GM13976 (cell line): ENCODE data around the gene ARID5B.

Experiments
- DNase-seq: peaks from one replicate; pipeline ENCODE4 v3.0.0; 2012; ENCODE audit warnings: low spot score
- CTCF ChIP-seq: IDR thresholded peaks from 2 replicates; pipeline ENCODE4 v1.5.1; 2012; ENCODE audit warnings: borderline replicate concordance, mild to moderate bottlenecking; ENCODE audit not compliant: insufficient read depth; ENCODE audit errors: extremely low read depth, missing control alignments, control extremely low read depth
- in situ Hi-C: fragments of 300-500 bp; cut with MboI; formaldehyde crosslinking; loops from one replicate; pipeline ENCODE4 v1.12.0; 2022; ENCODE audit warnings: low sequenced_read_pairs, mixed read lengths, inconsistent platforms; ENCODE audit not compliant: unreplicated experiment

ARID5B gene

GRCh38 chr10:62112300-62112699 lies 210.8 kb downstream of the ARID5B start:
- DNase-seq: no peak
- no peak for TF ChIP-seq CTCF
- in situ Hi-C loops: no loop called here

- TF ChIP-seq CTCF: no peak
- DNase-seq: no peak
- in situ Hi-C loops: no loop called here
Observed at GRCh38 chr10:62112963-62113362, 211.5 kb downstream of the ARID5B start.

- TF ChIP-seq CTCF: no peak
- no peak for DNase-seq
- in situ Hi-C loops: no loop called here
Observed at GRCh38 chr10:62113680-62114079, 212.2 kb downstream of the ARID5B start.

- DNase-seq: no peak
- no peak for TF ChIP-seq CTCF
- in situ Hi-C loops: no loop called here
Observed at GRCh38 chr10:62115321-62115720, 213.8 kb downstream of the ARID5B start.

- DNase-seq: no peak
- in situ Hi-C loops: no loop called here
- TF ChIP-seq CTCF: no peak
Observed at GRCh38 chr10:62115842-62116241, 214.3 kb downstream of the ARID5B start.

GRCh38 chr10:62116896-62117295 lies 215.4 kb downstream of the ARID5B start:
- DNase-seq: no peak
- in situ Hi-C loops: no loop called here
- no peak for TF ChIP-seq CTCF

GRCh38 chr10:62121187-62121530 lies 219.7 kb downstream of the ARID5B start:
- TF ChIP-seq CTCF: no peak
- no peak for DNase-seq
- in situ Hi-C loops: no loop called here
